Activated T-cell treated with anti-CD3 and anti-CD28 coated beads for 24 hours (primary cell): ENCODE data around the gene AKAIN1.

Source experiments
- DNase-seq: peaks from one replicate; pipeline ENCODE4 v3.0.0-alpha.2; 2020; ENCODE audit warnings: low read depth

AKAIN1 gene

DNA sequence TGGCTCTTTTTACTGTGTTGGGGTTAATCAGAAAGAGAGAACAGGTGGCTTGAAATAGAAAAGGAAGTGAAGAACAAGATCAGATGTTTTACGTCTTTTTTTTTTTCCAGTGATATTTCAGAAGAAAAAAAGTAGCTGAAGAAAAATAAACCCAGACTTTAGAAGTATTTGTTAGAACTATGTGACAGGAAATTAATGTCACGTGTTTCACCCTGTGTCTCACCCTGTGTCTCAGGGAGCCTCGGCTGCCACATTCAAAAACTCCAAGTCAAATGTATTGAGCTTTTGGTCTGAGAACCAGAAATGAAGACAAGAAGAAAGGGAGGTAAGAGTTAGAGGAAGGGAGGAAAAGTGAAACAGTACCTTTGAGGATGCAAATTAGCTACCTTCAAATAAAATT, 38.0 kb downstream of the AKAIN1 start:
- no peak for DNase-seq

GRCh38 chr18:5158587-5158986, 38.5 kb downstream of the AKAIN1 start:
- no peak for DNase-seq

GRCh38 chr18:5158172-5158571, 38.9 kb downstream of the AKAIN1 start:
- no peak for DNase-seq

DNA sequence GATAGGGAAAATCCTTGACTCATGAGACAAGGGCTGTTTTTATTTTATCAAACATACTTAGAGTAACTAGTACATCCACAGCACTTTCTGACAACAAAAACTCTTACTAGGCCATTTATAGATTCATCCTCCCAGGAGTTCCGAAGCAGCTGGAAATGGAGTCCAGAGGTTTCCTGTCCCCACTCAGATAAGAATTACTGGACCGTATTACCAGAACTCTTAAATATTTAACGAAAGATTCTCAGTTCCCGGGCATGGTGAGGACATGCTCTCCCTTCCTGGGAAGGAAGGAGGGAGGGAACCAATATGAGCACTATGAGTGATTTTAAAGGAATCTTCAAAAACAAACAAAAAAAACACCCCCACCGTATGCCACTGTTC, 41.2 kb downstream of the AKAIN1 start:
- DNase-seq = no peak

DNA sequence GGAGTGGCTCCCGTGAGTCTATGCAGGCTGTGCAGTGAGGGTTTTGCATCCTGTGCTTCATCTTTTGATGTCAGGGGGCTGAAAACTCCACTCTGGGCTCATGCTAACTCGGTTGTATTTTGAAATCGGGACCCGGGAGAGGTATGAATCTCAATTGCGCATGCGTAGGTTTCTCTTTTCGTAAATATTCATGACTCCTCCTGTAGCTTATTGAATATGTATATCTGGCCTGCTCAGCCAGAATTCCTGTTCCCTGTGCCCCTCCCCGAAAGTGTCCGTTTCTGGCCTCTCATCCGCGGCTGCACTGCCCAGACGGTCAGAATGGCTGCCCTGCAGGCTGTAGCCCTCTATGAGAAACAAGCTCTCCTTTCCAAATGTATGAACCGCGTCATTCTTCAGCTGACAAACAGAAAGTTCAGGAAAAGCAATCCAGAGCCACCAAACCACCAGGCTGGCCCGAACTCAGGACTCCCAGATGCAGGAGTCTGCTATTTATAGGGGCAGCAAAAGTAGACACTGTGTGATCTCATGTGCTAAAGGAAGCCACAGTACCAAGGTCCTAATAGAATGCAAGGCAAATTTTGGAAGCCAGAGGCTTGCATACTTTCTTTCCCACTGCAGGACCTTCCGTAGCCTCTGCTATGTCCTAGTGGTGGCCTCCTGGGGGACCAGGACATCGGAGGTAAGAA, 41.7 kb downstream of the AKAIN1 start:
- no peak for DNase-seq

DNA sequence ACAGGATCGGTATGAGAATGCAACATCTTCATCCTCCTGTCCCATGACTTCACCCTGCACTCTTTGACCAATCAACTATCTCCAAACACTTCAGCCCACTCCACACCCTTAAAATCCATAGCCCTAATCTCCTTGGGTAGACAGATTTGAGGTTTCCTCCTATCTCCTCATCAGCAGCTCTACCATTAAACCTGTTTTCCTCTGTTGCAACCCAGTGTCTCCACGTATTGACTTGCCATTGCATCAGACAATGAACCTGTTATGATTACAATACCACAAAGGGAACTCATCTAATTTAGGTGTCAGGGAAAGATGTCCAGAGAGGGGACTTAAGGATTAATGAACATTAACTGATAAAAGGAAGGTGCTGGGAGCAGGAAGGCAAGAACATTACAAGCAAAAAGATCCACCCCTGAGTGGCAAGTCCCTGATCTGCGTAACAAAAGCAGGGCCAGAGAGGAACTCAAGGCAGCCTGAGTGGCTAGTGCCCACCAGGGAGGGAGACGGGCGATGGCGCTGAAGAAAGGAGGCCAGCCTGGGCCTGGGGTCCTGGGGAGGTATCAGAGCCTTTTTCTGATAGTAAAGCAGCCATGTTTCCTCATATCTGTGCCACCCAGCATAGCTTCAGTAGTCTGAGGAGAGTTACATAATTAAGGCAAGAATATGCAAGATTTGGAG, 44.6 kb downstream of the AKAIN1 start:
- no peak for DNase-seq

DNA sequence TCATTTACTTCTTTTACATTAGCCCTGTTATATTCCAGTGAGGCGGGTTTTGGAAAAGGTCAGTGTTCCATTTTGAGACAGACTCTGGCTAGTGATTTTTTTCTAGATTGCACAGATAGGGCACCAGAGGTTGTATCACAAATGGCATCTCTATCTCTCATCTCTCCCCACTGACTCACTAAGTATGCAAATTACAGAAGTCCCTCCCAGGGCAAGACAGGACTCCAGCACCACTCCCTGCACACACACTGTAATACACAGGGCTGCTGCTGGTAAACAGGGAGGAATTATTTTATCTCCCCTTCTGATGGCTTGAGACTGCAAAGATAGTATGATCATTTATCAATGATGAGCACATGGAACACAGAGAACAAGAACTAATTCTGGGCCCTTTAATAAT, 46.2 kb downstream of the AKAIN1 start:
- no peak for DNase-seq

- no peak for DNase-seq
Measured at GRCh38 chr18:5146093-5146492, 51.0 kb downstream of the AKAIN1 start.

DNA sequence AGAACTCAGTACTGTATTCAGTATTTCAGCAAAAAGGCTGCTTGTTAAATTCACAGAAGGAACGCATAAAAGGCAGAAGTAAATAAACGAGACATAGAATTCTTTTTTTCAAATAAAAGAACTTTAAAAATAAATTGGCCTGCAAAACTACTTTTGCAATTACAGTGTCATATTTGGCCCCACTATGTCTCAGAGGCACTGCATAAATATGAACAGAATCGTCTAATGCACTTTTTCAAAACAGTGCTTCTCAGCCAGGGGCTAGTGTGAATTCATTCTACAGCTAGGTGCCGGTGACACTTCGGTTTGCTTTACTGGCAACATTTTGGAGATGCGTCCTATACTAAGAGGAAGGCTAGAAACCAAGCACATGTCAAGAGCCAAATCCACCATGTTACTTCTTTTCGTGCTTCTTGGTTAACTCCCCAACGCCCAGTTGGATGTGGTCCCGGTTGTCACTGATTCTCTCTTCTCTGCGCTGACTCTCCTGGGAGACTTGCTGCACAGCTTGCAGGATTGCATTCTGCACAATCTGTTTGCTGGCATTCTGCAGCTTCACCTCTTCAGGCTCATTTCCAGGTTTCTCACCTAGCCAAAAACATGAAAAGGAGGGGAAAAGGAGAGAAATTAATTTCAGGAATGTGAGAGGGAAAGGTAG, 51.8 kb downstream of the AKAIN1 start:
- no peak for DNase-seq

DNA sequence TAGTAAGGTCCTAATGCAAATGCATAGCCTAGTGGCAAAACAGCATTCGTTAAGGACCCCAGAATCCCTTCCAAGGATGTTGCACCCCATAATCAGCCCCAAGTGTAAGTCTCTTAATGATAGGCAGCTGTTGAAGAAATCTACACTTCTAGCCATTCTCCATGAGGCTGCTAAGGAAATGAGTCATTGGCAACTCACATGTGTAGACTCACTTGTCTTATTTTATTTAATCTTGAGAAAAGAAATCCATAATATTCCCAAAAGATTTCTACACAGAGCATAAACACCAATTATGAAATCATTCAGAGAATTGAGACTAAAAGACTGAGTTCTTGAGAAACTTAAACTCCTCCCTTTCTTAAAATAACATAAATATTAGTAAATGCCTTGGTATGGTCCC, 52.4 kb downstream of the AKAIN1 start:
- no peak for DNase-seq

GRCh38 chr18:5142859-5143258, 54.2 kb downstream of the AKAIN1 start:
- DNase-seq = no peak

DNA sequence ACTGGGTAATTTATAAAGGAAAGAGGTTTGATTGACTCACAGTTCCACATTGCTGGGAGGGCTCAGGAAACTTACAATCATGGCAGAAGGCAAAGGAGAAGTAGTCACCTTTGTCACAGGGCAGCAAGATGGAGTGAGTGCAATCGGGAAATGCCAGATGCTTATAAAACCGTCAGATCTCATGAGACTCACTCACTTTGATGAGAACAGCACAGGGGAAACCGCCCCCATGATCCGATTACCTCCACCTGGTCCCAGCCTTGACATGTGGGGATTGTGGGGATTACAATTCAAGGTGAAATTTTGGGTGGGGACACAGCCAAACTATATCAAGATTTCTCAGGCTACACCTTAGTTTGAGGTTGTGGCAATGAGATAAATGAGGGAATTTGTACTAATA, 54.9 kb downstream of the AKAIN1 start:
- no peak for DNase-seq

GRCh38 chr18:5137261-5137660, 59.8 kb downstream of the AKAIN1 start:
- DNase-seq = no peak

DNA sequence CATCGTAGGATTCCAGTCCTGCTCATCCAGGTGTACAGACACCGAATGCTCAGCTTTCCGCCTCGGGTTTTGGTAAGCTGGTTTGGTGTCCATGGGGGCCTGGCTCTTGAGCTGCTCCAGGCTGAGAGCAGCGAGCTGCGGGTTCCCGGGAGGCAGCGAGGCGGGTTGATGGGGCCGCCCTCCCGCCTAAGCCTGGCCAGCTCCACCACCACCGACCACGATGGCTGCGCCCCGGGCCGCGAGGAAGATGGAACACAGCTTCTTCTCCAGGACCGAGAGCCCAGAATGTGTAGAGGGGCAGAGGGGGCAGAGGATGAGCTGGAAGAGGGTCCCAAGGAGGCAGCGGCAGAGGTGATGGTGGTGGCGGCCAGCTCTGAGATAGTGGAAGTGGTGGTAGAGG, 64.1 kb downstream of the AKAIN1 start:
- DNase-seq = no peak

- DNase-seq = no peak
Measured at GRCh38 chr18:5122272-5122671, 74.8 kb downstream of the AKAIN1 start.

- DNase-seq = no peak
Measured at GRCh38 chr18:5110266-5110665, 86.8 kb downstream of the AKAIN1 start.

DNA sequence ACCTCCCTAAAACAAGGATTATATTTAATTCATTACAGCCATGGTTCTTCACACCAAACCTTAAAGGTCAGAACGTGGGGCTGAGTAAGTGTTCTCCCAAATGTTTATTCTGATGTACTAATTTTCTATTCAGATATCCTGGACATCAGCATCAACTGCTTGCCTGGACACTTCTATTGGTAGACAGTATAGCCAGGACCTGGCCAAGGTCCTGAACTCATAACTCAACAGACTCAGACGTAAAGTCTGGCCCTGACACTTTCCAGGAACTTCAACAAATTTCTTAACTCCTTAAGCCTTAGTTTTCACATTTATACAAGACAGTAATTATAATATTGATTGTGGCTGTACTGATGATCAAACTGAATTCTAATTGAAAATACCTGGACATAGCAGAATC, 89.1 kb downstream of the AKAIN1 start:
- DNase-seq = no peak

DNA sequence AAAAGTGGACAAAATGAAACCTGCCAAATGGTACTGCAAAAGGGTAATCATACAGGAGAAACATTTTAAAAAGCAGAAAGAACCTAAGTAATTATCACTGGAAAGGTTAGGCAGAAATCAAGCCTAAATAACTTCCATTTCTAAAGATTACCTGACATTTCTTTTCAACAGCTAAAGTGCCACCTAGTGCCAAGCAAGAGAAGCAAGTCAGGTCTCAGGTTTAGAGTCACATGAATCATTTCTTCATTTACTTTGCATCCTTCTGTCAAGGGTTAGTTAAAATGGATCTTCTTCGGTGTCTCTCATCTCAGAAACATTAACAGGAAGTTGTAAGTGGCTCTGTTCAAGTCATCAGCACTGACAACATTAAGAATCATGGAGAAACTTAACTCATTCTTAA, 90.3 kb downstream of the AKAIN1 start:
- no peak for DNase-seq

GRCh38 chr18:5104246-5104645, 92.8 kb downstream of the AKAIN1 start:
- no peak for DNase-seq

- no peak for DNase-seq
Measured at GRCh38 chr18:5103693-5104092, 93.4 kb downstream of the AKAIN1 start.

DNA sequence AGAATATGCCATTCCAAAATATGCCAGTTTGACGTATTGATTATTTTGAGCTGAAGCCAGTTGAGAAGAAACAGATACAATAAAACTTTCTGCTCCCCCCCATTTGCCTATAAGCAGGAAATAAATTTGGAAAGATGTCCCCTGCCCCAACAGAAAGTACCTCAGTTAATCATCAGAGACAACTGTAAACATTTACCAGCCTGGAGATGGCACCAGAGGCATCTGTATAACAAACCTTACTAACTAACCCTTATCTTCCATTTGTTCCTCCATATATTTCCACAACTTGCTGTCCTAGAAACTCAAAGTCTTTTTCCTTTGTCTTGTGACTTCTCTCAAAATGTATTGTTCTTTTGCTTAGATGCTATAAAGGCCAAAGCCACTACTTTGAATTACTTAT, 93.8 kb downstream of the AKAIN1 start:
- DNase-seq = no peak

DNA sequence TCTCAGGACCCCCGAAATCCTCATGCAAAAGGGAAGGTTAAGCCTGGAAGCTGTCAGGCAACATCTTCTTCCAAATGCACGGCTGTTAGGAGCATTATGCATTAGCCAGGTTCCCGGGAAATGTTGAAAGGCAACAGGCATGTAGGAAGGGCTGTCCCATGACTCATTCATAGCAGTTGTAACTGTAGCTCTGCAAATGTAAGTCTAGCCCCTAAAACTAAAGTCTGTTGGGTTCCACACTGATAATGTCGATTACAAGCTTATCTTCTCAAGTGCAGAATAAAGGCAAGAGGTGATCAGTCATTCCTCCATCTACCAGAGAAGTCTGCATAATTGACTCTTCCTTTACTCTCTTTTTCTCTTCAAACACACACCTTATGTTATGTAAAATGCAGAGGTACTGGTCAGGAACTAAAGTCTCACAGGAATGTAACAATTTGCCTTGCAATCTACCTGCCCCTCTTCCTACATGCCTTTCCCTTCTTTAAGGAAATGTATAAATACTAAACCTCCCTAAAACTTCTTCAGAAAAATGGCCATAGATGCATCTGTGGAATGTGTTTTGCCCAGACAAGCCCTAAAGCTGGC, 99.8 kb downstream of the AKAIN1 start:
- DNase-seq = no peak

GRCh38 chr18:5095239-5095638, 101.8 kb downstream of the AKAIN1 start:
- DNase-seq = no peak
